ENCODE measurements around the gene INPP5F. TPM values are rescaled to one million over a fixed set of nuclear protein-coding genes. Genes with fewer than 3 reads are reported as not detected.

INPP5F gene
- total and polyA plus RNA-seq, 2 of the 13 experiments (the other 11 are each of a cell fraction or from before 2014, with no cell fraction given): 12.5 to 15.7 TPM

GRCh38 chr10:119687192-119688032, 38.4 kb upstream of the INPP5F start (continued):
- TF ChIP-seq KIAA2018 (CRISPR knock-in tag; IDR thresholded peaks at IDR 0.05; ENCODE audit: borderline replicate concordance) (no peak), ASH2L (IDR thresholded peaks at IDR 0.05; ENCODE audit: insufficient read length, low read depth, low read length) (no peak), ZNF317 (CRISPR knock-in tag; IDR thresholded peaks at IDR 0.05) (no peak), ARID4A (CRISPR knock-in tag; IDR thresholded peaks at IDR 0.05; ENCODE audit: borderline replicate concordance) (no peak), SKI (IDR thresholded peaks at IDR 0.05; ENCODE audit: partially characterized antibody) (no peak), BCLAF1 (IDR thresholded peaks at IDR 0.05) (no peak), ZNF841 (CRISPR knock-in tag; IDR thresholded peaks at IDR 0.05; ENCODE audit: borderline replicate concordance) (no peak), ZNF234 (CRISPR knock-in tag; conservative IDR thresholded peaks at IDR 0.05) (no peak), CHD4 (IDR thresholded peaks at IDR 0.05; ENCODE audit: borderline replicate concordance, low read length) (no peak), SP1 (IDR thresholded peaks at IDR 0.05) (no peak), SP1 (CRISPR knock-in tag; IDR thresholded peaks at IDR 0.05) (no peak)
